Coronary artery (tissue), 2 donors: ENCODE measurements around the gene CACNA1I.

Experiments
- DNase-seq: peaks from one replicate; pipeline ENCODE4 v3.0.0-alpha.2; 2017; ENCODE audit warnings: low spot score
- H3K27ac ChIP-seq, 2 donors: fragments of 200-600 bp; sonication (generic); one replicate each; pipeline ENCODE4 v1.5.1; 2016 to 2019
- H3K4me3 ChIP-seq: fragments of 200-600 bp; sonication (generic); 2 replicates; pipeline ENCODE4 v1.5.1; 2016; ENCODE audit warnings: mild to moderate bottlenecking, moderate library complexity
- CTCF ChIP-seq: fragments of 200-600 bp; sonication (generic); IDR thresholded peaks from one replicate; pipeline ENCODE4 v1.5.1; 2019; ENCODE audit warnings: antibody characterized with exemption

The CACNA1I gene

GRCh38 chr22:39617342-39617741 lies 46.8 kb downstream of the CACNA1I start:
- DNase-seq: no peak
- Histone ChIP-seq H3K27ac (no peak overlapping the region), H3K4me3 (no peak overlapping the region)
- TF ChIP-seq CTCF: no peak

- no peak overlapping the region for H3K4me3 ChIP-seq
- TF ChIP-seq CTCF: no peak
- no peak overlapping the region for H3K27ac ChIP-seq
- no peak for DNase-seq
Observed at GRCh38 chr22:39617970-39618757, 47.6 kb downstream of the CACNA1I start.

- DNase-seq: no peak
- no peak overlapping the region for H3K27ac ChIP-seq
- no peak for TF ChIP-seq CTCF
- H3K4me3 ChIP-seq: no peak overlapping the region
Observed at GRCh38 chr22:39618996-39619530, 48.5 kb downstream of the CACNA1I start.

GRCh38 chr22:39620924-39621690 lies 50.6 kb downstream of the CACNA1I start:
- Histone ChIP-seq H3K27ac (no peak overlapping the region), H3K4me3 (no peak overlapping the region)
- TF ChIP-seq CTCF: no peak
- no peak for DNase-seq

- Histone ChIP-seq H3K27ac (no peak overlapping the region), H3K4me3 (no peak overlapping the region)
- no peak for DNase-seq
- no peak for TF ChIP-seq CTCF
Observed at GRCh38 chr22:39621826-39622225, 51.3 kb downstream of the CACNA1I start.

GRCh38 chr22:39622881-39623367 lies 52.4 kb downstream of the CACNA1I start:
- no peak overlapping the region for H3K27ac ChIP-seq
- no peak for DNase-seq
- H3K4me3 ChIP-seq: no peak overlapping the region
- no peak for TF ChIP-seq CTCF
